GM18870 (cell line): ENCODE data around the gene SLC4A5.

Source experiments
- ATAC-seq: cut with Tn5 transposase; IDR thresholded peaks from one replicate; pipeline ENCODE4 v1.9.1; 2021; ENCODE audit warnings: moderate library complexity; ENCODE audit not compliant: unreplicated experiment

Gene SLC4A5

DNA sequence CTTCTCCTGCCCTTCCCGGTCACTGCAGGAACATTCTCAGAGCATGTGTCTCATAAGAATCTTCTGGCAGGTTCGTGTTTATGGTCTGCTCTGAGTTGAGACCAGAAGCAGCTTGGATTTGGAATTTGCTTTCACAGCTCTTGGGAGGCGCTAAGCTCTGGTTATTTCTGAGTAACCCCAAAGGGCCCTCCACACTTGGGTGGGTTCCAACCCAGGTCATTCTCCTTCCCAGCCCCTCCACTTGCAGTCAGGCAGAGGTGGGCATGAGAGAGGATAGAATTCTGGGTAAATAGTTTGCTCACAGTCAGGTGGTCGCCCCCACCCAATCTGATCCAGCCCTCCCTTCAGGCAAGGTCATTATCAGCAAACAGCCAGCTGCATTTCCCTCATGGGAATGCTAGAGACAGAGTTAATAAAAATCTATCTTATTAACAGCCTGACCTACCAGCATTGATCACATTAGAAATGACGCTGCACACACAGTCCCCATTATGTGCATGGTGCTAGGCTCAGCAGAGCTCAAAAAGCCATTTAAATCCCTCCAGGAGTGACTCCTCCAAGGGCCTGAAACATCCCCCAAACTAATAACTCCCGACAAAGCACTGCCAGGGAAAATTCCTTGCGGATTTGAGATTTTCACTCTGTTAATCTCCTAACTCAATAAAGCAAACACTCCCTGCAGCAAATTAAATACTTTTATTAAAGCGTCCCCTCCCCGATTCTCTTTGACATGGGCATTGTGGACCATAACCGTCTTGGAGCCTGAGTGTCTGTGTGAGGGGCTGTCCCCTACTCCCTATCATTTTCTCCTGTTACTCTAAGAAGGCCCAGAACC lies 61.9 kb downstream of the SLC4A5 start:
- no peak for ATAC-seq

DNA sequence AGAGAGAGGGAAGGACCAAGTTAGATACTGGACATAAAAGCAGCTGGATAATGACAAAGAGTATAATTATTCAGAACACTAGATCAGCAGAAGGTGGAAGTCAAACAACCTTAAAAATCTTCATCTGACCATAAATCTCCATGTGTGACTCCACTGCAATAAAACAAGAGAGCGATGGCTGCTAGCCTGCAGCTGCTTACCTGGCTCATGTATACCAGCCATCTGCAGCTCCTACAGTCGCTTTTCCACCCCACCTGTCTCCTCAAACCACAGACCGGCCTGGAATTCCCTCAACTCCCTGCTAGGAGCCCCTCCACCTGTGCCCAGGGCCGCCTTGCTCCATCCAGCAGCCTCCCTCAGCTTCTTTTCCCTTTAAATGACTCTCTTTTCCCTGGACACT lies 64.5 kb downstream of the SLC4A5 start:
- no peak for ATAC-seq

DNA sequence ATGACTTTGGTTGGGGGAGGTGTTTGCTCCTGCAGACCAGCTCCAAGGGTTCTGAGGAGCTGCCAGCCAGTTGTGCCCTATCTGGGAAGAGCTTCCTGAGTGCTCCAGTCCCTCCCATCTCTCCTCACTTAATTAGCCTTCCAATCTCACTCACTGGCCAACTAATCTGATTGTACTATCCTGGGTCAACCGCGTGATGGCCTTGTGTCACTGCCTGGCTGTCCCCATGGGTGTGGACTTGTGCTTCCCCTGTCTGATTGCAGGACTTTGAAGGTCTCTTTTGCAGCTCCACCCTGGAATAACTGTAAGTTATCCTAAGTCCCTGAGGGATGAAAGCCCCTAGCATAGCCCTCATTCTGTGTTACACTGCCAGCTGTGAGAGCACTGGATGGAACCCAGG lies 65.0 kb downstream of the SLC4A5 start:
- ATAC-seq, result no peak

DNA sequence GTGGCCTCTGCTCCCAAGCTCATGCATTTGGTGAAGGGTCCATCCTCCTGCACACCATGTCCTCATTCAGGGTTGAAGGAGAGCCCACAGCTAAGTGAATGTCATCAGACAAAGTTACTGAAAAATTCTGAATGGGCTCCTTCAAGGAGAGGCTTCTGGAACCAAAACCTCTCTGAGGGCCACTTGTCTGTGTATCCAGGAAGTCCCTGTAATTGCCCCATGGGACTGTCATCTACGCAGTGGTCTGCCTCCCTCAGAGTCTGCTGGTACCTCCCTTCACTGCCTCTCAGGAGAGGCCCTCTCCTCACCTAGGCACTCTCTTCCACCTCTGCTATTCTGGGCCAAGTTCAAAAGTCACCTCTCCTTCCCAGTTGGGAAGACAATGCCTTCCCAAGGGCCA lies 68.0 kb downstream of the SLC4A5 start:
- no peak for ATAC-seq

DNA sequence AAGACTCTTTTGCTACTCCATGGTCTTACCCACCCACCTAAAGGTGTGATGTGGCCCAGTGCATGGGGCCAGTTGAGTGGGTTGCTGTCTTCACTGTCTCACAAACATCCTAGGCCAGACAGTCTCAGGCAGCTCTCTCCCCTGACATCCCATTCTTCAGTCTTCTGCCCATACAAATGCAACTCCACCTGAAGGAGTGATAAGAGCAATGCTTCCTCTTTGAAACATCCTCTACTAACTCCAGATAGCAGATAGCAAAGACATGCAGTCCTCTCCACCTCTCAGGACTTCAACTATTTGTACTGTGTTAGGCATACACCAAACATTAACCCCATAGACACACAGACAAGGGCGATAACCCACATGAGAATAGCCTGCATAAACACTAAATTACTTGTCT lies 73.5 kb downstream of the SLC4A5 start:
- no peak for ATAC-seq

DNA sequence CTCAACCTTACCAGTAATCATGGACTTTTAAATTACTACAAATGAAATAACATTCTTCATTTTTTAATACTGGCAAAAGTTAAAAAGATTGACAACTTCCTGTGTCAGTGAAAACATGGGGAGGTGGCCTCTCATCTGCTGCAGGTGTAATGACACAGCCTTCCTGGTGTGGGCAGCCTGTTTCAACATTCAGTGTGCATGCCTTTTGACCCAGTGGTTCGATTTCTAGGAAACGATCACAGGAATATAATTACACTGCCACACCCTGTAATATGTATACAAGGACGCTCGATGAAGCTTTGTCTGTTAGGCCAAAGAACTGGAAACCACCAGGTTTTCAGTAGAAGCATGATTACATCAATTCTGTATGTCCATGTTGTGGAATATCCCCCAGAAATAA lies 76.1 kb downstream of the SLC4A5 start:
- no peak for ATAC-seq

DNA sequence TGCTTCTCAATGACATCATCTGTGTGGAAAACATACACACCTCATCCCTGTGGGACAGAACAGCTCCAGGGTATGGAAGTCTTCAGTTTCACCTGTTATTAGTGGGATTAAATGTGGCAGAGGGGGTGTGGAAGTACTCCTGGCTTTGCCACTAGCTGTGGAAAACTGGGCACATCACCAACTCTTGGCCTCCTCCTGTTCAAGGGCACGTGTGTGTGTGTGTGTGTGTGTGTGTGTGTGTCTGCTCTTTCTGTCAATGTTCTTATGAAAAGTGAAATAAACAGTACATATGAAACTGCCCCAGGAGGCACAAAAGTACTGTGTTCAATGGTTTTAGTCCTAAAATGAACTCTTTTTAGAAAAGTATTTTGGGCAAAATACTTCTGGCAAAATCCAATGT lies 78.9 kb downstream of the SLC4A5 start:
- no peak for ATAC-seq

DNA sequence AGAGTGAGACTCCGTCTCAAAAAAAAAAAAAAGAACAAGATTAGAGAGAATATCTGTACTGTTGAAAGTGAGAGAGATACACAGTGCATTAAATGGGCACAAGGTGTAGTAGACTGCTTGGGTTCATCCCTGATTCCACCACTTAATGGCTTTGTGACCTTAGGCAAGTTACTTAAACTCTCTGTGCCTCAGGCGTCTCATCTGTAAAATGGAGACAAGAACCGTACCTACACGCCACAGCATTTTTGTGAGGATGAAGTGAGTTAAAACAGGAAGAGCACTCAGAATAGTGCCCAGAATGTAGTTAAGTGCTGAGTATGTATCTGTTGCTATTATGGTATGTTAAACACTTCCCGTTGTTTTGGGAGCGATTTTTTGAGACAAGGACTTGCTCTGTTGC lies 80.5 kb downstream of the SLC4A5 start:
- ATAC-seq, result no peak

DNA sequence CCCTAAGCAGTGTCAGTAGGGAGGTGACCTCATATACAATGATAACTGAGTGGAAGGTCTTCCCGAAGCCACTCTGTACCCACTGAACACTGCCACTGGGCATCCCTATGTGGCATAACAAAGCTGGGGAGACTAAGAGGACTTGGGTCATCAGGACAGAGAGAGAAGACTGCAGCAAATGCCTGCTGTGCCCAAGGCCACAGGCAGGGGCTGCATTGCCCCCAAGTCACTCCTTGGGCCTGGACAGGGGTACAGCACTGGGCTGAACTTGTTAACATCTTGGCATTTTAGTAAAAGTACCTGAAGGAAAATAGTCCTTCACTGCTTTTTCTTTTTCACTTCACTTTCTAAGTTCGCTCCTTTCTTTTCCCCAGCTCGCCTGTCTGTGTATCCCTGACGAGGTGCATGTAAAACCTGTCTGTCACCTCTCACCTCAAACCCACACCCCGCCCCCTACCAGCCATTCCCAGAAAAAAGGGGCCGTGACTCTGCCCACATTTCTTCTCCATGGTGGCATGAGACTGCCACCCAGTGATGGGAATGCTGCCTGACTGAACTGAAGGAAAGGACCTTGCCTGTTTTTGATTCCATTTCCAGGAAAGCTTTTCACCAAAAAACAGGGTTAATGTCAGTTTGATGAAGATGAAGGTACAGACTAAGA lies 81.9 kb downstream of the SLC4A5 start:
- no peak for ATAC-seq

DNA sequence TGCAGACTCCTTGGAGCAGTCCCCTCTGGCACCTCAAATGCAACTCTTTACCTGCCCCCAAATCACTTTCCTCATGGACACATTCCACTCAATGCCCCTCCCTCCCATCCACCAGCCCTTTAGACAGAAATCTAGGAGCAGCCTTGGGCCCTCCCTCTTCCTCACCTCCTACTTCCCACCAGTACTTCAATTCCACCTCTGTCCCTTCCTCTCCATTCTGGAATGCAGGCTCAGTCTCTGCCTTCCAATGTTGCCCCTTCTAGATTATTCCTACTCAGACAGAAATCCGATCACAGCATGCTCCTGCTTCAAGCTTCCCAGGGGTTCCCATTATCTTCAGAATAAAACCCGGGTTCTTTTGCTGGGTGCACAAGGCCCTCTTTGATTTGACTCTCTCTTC lies 82.7 kb downstream of the SLC4A5 start:
- ATAC-seq, result no peak

DNA sequence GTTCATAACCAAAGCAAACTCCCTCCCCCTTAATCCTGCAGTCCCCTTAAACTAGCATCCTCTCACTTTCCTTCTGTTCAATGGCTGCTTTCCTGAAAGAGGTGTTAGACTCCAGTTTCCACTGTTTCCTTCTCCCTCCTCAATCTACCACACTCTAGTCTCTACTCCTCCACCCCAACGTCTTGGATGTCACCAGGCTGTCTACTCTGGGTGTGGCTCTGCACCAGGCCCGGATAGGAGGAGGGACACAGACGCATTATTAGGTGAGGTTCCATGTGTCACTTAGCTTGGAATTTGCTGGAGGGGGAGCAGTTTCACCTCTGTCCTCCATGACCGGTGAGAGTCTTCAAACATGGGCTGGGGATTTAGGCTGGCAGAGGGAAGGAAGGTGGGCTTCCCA lies 83.5 kb downstream of the SLC4A5 start:
- no peak for ATAC-seq

DNA sequence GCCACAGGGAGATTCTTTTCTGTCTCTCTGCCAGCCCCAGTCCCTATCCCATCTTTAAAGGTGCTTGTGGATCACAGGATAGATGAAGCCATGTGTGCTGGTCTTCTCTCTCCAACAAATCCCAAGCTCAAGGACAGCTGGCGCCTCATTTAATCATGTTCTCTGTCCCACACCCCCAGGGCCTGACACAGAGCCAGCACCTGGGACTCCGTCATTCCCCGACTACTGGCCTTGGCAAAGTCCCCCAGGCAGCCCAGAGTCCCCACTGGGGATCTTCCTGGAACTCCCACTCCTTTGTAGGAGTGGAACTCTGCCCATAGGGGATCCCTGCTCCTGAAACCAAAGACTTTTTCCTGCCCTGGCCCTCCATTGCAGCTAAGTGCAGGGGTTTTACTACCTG lies 84.0 kb downstream of the SLC4A5 start:
- no peak for ATAC-seq

DNA sequence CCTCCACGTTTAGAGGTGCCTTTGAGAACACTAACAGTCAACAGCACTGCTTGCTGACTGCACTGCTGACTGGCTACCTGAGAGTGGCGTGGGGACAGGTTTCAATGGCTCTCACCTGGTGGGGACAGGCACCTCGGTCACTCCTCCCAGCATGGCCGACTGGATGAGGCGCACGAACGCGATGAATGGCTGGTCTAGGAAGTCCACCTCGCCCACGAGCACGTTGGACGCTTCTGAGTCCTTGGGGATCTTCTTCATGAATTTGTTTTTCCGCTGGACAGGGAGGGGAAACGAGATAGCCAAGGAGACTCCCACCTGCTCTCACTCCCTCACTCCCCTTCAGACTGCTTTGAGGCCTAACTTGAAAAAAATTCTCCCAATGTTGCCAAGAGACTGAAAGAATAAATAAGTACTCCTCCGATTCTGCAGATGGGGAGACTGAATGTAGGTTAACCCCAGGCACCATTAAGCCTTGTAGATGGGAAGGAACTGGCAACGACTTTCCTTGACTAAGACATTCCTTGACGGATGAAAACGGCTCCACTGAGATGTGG lies 87.5 kb downstream of the SLC4A5 start:
- ATAC-seq, result no peak

DNA sequence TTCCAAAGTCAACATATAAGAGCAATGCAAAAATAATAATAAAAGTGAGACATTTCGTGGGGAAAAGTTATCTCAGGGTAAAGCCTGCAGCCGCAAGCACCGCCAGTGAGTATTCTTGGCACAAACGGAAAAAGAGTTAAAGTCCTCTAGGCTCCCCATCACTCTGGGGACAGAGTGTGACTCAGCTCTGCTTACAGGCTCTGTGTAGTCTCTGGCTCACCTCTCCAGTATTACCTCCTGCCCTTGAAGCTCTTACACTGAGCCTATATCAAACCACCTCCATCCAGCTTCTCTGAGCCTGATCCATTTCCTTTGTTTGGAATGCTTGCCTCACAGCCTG lies 89.3 kb downstream of the SLC4A5 start:
- no peak for ATAC-seq

DNA sequence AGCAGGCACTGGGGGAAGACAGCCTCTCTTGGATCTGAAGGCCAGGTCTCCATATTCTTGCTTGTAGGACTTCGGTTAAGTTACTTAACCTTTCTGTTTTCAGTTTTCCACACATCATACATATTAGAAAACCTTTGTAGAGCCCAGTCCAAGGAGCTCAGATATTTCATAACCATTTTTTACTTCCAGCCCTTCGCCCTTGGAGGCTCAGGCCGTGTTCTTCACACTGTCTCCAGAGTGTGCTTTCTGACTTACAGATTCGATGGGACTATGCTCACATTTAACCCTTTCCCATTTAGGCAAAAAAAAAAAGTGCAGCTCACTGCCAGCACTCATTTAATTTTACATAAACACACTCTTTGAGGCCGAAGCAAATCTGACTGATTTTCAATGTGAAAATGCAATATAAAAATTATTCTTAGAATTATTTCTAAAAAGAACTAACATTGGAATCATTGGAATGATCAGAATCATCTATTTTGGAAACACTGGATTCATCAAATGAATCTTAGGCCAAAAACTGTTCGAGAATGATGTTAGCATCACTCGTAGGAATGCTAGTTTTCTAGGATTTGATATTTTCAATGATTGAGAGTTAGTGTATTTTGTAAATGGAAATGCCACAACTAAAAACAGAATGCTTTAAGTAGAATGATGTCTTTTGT lies 89.8 kb downstream of the SLC4A5 start:
- ATAC-seq, result no peak

DNA sequence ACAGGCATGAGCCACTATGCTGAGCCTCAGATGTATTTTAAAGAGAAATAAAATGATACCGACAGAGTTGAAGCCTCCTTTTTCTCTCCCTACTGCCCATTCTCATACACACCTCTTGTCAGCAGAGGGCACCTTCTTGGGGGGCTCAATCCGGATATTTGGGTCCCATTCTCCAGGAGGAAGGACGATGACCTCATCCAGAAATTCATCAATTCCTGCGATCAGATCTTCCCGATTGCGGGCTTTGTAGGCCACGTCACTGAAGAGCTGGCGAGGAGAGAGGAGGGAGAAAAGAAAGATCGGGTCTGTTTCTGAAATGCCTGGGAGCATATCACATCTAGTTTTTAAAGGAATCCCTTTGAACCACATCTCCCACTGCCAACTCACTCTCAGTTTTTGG lies 90.4 kb downstream of the SLC4A5 start:
- no peak for ATAC-seq

DNA sequence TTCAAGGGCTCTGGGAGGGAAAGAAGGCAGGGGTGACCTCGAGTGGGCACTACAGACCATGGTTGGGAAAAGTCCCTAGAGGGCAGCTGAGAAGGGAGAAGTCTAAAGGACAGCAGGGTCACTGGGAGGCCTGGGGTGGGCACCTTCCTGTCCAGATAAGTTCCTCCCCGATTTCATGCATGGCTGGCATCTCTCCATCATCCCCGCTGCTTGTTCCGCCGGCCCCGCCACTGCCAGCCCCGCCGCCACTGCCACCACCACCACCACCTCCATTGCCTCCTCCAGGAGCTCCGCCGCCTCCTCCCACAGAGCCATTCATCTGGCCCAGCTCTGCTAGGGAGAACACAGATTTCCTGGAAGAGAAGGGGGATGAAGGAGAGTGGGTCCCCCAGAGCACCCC lies 91.2 kb downstream of the SLC4A5 start:
- ATAC-seq, result no peak

DNA sequence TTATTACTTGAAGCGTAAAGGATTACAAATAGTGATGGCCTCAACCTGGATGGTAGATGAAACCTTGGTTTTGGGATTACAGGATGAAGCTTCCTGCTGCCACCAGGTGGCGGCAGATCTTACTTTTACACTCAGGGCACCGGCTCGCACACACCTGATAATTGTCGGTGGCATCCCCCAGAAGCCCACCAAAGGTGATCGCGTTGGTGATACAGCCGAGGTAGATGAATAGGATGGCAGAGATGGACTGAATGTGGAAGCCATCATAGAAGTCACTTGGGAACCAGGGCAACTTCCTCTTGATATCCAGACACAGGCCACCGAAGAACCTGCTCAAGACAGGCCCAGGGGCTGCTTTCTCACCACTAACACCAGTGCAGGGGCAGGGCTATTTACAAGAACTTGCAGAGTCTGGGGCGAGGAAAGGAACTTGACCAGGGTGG lies 93.0 kb downstream of the SLC4A5 start:
- no peak for ATAC-seq

DNA sequence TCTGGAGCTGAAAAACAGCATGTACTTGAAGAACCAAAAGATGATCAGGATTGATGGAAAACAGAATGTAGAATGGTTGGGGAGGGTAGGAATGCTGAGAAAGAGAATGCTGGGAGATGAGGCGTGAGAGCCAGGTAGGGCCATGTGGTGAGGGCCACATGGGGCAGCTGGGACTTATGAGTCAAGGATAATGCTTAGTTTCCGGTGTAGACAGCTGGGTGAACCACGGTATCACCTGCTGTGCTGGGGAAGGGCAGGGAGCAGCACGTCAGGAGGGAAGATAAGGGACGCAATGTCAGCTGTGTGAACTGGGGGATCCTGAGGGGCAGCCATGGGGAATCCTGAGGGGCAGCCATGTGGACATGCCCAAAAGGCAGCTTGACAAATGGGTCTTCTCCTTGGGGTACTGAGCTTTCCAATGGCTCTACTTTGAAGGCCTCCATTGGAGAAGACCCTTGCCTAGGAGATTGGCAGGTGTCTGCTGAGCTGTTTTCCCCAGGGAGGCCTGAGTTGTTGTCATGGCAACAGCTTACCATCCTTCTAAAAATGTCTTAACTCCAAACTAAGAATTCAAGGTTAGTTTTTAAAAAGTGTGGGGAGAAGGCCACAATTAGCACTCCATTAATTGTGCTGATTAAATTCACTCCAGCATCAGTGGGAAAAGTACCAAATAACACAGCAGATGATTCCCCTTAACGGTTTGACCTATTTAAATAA lies 93.7 kb downstream of the SLC4A5 start:
- ATAC-seq, result no peak

DNA sequence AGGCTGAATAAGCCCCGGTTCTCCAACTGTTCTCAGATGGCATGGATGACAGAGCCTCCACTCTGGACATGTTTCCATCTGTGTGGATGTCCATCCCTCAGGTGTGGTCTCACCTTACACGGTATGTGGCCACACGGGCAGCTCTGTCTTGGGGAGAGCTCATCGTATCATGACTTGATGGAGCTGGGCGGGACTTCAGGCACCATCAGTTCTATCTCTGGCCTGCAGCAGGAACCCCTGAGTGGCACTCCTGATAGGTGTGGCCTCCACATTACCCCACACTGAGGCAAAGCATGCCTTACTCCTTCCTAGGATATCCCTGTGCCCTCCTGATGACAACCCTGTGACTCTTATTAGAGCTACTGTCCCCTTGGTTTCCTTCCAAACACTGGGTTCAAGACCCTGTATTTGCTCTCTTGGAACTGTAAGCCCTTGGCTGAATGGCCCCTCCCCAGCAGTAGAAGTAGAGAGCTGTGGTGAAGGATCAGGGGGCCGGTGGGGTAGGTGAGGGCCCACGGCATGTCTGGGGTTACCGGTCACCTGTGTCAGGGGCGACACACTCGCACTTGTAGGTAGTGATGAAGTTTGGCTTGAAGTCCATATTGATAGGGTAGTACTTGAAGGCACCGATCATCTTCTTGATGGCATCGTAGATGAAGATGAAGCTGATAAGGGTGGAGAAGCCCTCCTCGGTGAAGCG lies 96.6 kb downstream of the SLC4A5 start:
- no peak for ATAC-seq

DNA sequence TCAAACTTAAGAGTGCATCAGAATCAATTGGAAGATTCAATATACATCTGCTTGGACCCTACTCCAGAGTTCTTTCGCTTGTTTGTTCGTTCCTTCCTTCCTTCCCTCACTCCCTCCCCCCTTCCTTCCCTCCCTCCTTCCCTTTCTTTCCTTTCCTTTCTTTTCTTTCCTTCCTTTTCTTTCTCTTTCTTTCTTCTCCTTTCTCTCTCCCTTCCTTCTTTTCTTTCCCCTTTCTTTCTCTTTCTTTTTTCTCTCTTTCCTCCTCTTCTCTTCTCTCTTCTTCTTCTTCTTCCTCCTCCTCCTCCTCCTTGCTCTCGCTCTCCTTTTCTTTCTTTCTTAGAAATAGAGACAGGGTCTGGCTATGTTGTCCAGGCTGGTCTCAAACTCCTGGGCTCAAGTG lies 98.9 kb downstream of the SLC4A5 start:
- no peak for ATAC-seq
